Astrocyte (in vitro differentiated cells and primary cell): ENCODE results near the gene NBPF26. TPM values are rescaled to one million over a fixed set of nuclear protein-coding genes. Genes with fewer than 3 reads are reported as not detected.
A peak's percentile ranks its signal among the peaks of the same experiment; 100 is the strongest.
"Not testable (repeated sequence)": the region's sequence is repeated elsewhere in the genome, so short reads cannot be mapped to it uniquely, and the experiment has no call there.

Experiments used
- DNase-seq: peaks from one replicate; pipeline ENCODE4 v3.0.0-alpha.2; 2010; ENCODE audit warnings: low read depth
- FAIRE-seq: peaks from 2 replicates; lab custom pipeline; 2011; peaks lifted over from hg19 to GRCh38; lab: Jason Lieb, UNC
- H2AFZ ChIP-seq: 2 replicates; pipeline ENCODE4 v1.6.0; 2012; ENCODE audit warnings: low read depth, low read length, inconsistent platforms
- H3K27ac ChIP-seq: 2 replicates; pipeline ENCODE4 v1.5.1; 2011; ENCODE audit warnings: low read depth, low read length, inconsistent platforms
- H3K27me3 ChIP-seq: 2 replicates; pipeline ENCODE4 v1.6.0; 2011; ENCODE audit warnings: low read length, inconsistent platforms; ENCODE audit not compliant: insufficient read depth
- H3K36me3 ChIP-seq: 2 replicates; pipeline ENCODE4 v1.5.1; 2011; ENCODE audit warnings: low read length, inconsistent platforms; ENCODE audit not compliant: insufficient read depth
- H3K4me1 ChIP-seq: 2 replicates; pipeline ENCODE4 v1.5.1; 2011; ENCODE audit warnings: low read length, inconsistent platforms; ENCODE audit not compliant: insufficient read depth
- H3K4me2 ChIP-seq: 2 replicates; pipeline ENCODE4 v1.6.0; 2012; ENCODE audit warnings: low read length, inconsistent platforms
- H3K4me3 ChIP-seq: 2 replicates; pipeline ENCODE4 v1.5.1; 2011; ENCODE audit warnings: low read depth, mild to moderate bottlenecking, low read length, inconsistent platforms; ENCODE audit not compliant: insufficient read depth
- H3K79me2 ChIP-seq: 2 replicates; pipeline ENCODE4 v1.6.0; 2012; ENCODE audit warnings: mild to moderate bottlenecking, low read length, inconsistent platforms; ENCODE audit not compliant: insufficient read depth
- H3K9ac ChIP-seq: 2 replicates; pipeline ENCODE4 v1.6.0; 2012; ENCODE audit warnings: mild to moderate bottlenecking, low read length, inconsistent platforms
- H3K9me3 ChIP-seq: 2 replicates; pipeline ENCODE4 v1.5.1; 2012; ENCODE audit warnings: low read depth, mild to moderate bottlenecking, low read length, inconsistent platforms; ENCODE audit not compliant: insufficient read depth
- H4K20me1 ChIP-seq: 2 replicates; pipeline ENCODE4 v1.6.0; 2012; ENCODE audit warnings: low read length, inconsistent platforms; ENCODE audit not compliant: insufficient read depth
- H3K27ac Mint-ChIP-seq: one replicate; pipeline ENCODE4 v1.8.0; 2021; ENCODE audit warnings: mild to moderate bottlenecking, mixed read lengths; ENCODE audit not compliant: unreplicated experiment
- H3K27me3 Mint-ChIP-seq: one replicate; pipeline ENCODE4 v1.8.0; 2021; ENCODE audit warnings: low read depth, mixed read lengths; ENCODE audit not compliant: unreplicated experiment
- H3K36me3 Mint-ChIP-seq: one replicate; pipeline ENCODE4 v1.8.0; 2021; ENCODE audit warnings: low read depth, mixed read lengths; ENCODE audit not compliant: unreplicated experiment
- H3K4me1 Mint-ChIP-seq: one replicate; pipeline ENCODE4 v1.8.0; 2021; ENCODE audit warnings: low read depth, mixed read lengths; ENCODE audit not compliant: unreplicated experiment
- H3K4me3 Mint-ChIP-seq: one replicate; pipeline ENCODE4 v1.8.0; 2021; ENCODE audit warnings: mild to moderate bottlenecking, moderate library complexity, mixed read lengths; ENCODE audit not compliant: unreplicated experiment
- H3K9me3 Mint-ChIP-seq: one replicate; pipeline ENCODE4 v1.8.0; 2021; ENCODE audit warnings: mild to moderate bottlenecking, mixed read lengths; ENCODE audit not compliant: unreplicated experiment
- total RNA-seq: library from RNA; stranded (reverse); gene quantifications from 2 replicates; pipeline ENCODE4 v1.2.1, GENCODE V29; 2021

Gene NBPF26
- total RNA-seq, 1 donor from 2014 or later: 24.6 TPM

- H3K27me3 ChIP-seq, H3K4me3 Mint-ChIP-seq, H3K36me3 ChIP-seq, FAIRE-seq, H3K27ac Mint-ChIP-seq, H3K4me3 ChIP-seq, H3K9ac ChIP-seq, H3K79me2 ChIP-seq, H3K4me1 ChIP-seq, DNase-seq, H3K9me3 ChIP-seq, H3K27ac ChIP-seq, H3K27me3 Mint-ChIP-seq, H3K36me3 Mint-ChIP-seq, H2AFZ ChIP-seq, H4K20me1 ChIP-seq, H3K9me3 Mint-ChIP-seq, H3K4me1 Mint-ChIP-seq: not testable (repeated sequence)
- H3K4me2 ChIP-seq: peak overlapping the region; percentile 33
These were observed 22.8 kb upstream of the NBPF26 start for GRCh38 chr1:120700807-120701562.

GRCh38 chr1:120723358-120723714 is 409 bp upstream of the NBPF26 start:
- not testable (repeated sequence) for H3K4me3 ChIP-seq, H3K36me3 ChIP-seq, H4K20me1 ChIP-seq, H3K9ac ChIP-seq, H3K4me1 ChIP-seq, H3K9me3 Mint-ChIP-seq, H3K9me3 ChIP-seq, FAIRE-seq, H3K4me1 Mint-ChIP-seq, H3K27me3 ChIP-seq, DNase-seq, H3K4me3 Mint-ChIP-seq, H3K27ac Mint-ChIP-seq, H3K4me2 ChIP-seq, H2AFZ ChIP-seq, H3K27ac ChIP-seq, H3K36me3 Mint-ChIP-seq, H3K79me2 ChIP-seq, H3K27me3 Mint-ChIP-seq

- H3K9me3 Mint-ChIP-seq, H3K36me3 Mint-ChIP-seq, H3K36me3 ChIP-seq, H3K27ac ChIP-seq, H3K4me1 Mint-ChIP-seq, FAIRE-seq, DNase-seq, H3K79me2 ChIP-seq, H3K4me3 ChIP-seq, H3K27me3 Mint-ChIP-seq, H3K27ac Mint-ChIP-seq, H3K4me1 ChIP-seq, H2AFZ ChIP-seq, H3K27me3 ChIP-seq, H3K9ac ChIP-seq, H3K9me3 ChIP-seq, H4K20me1 ChIP-seq, H3K4me2 ChIP-seq: not testable (repeated sequence)
- H3K4me3 Mint-ChIP-seq: peak overlapping the region; percentile 50
These were observed 762 bp downstream of the NBPF26 start for GRCh38 chr1:120724507-120724906.

GRCh38 chr1:120728811-120729210 is 5.1 kb downstream of the NBPF26 start:
- not testable (repeated sequence) for H3K27me3 ChIP-seq, FAIRE-seq, H3K4me3 ChIP-seq, DNase-seq, H3K36me3 Mint-ChIP-seq, H3K36me3 ChIP-seq, H3K9me3 Mint-ChIP-seq, H4K20me1 ChIP-seq, H3K9me3 ChIP-seq, H3K27ac ChIP-seq, H2AFZ ChIP-seq, H3K9ac ChIP-seq, H3K4me2 ChIP-seq, H3K4me3 Mint-ChIP-seq, H3K4me1 ChIP-seq, H3K27ac Mint-ChIP-seq, H3K27me3 Mint-ChIP-seq, H3K79me2 ChIP-seq, H3K4me1 Mint-ChIP-seq

GRCh38 chr1:120769090-120769489 is 45.3 kb downstream of the NBPF26 start:
- H3K4me2 ChIP-seq, H3K36me3 Mint-ChIP-seq, H3K27me3 Mint-ChIP-seq, H3K4me3 Mint-ChIP-seq, H3K9me3 Mint-ChIP-seq, H3K27ac Mint-ChIP-seq, H4K20me1 ChIP-seq, H3K9ac ChIP-seq, H3K4me3 ChIP-seq, H3K27ac ChIP-seq, FAIRE-seq, H3K4me1 ChIP-seq, H3K27me3 ChIP-seq, H3K79me2 ChIP-seq, H3K36me3 ChIP-seq, DNase-seq, H2AFZ ChIP-seq, H3K4me1 Mint-ChIP-seq, H3K9me3 ChIP-seq: not testable (repeated sequence)

GRCh38 chr1:120805452-120805851 is 81.7 kb downstream of the NBPF26 start:
- not testable (repeated sequence) for H3K4me1 Mint-ChIP-seq

More at GRCh38 chr1:120805452-120805851, 81.7 kb downstream of the NBPF26 start:
- H3K36me3 ChIP-seq, H2AFZ ChIP-seq, H3K27ac Mint-ChIP-seq, DNase-seq, H4K20me1 ChIP-seq, FAIRE-seq, H3K27ac ChIP-seq, H3K9me3 ChIP-seq, H3K4me3 Mint-ChIP-seq, H3K4me1 ChIP-seq, H3K36me3 Mint-ChIP-seq, H3K4me3 ChIP-seq, H3K79me2 ChIP-seq, H3K27me3 ChIP-seq, H3K27me3 Mint-ChIP-seq, H3K9ac ChIP-seq, H3K9me3 Mint-ChIP-seq, H3K4me2 ChIP-seq: not testable (repeated sequence)
